IMR-90 (cell line): Measurements from ENCODE around the gene DOK1. TPM values are rescaled to one million over a fixed set of nuclear protein-coding genes. Genes with fewer than 3 reads are reported as not detected.

Source experiments
- ATAC-seq: fragments of 200-7000 bp; cut with Tn5 transposase; 2 replicates; pipeline ENCODE4 v1.9.1; 2020; ENCODE audit warnings: low read depth, mild to moderate bottlenecking, moderate library complexity
- BruUV-seq: library from RNA; stranded (reverse); fragments of 400-500 nt; replicated peaks from 2 replicates; lab custom pipeline; 2021; lab: Mats Ljungman, UMichigan
- CTCF ChIA-PET: fragments of 300-600 bp; formaldehyde crosslinking; extraction: SDS; loops from one replicate; lab custom pipeline; 2021; ENCODE audit warnings: antibody characterized with exemption; lab: Yijun Ruan, JAX
- POLR2A ChIA-PET: fragments of 300-600 bp; sonication (Branson Sonifier 250); formaldehyde crosslinking; loops from one replicate; lab custom pipeline; 2022; ENCODE audit warnings: antibody characterized with exemption; ENCODE audit not compliant: unreplicated experiment; lab: Charles Lee
- DNase-seq: peaks from one replicate; pipeline ENCODE4 v3.0.0; 2013
- H2AFZ ChIP-seq: replicated peaks from 2 replicates; pipeline ENCODE3; 2013; ENCODE audit warnings: low read length, mild to moderate bottlenecking; ENCODE audit not compliant: poor library complexity
- H2AK5ac ChIP-seq: 2 replicates; pipeline ENCODE4 v1.6.1; 2013; ENCODE audit warnings: low read depth, low read length, inconsistent platforms
- H2AK9ac ChIP-seq: replicated peaks from 2 replicates; pipeline ENCODE3; 2013; ENCODE audit warnings: mild to moderate bottlenecking, low read depth, low read length, moderate library complexity; ENCODE audit not compliant: poor library complexity
- H2BK120ac ChIP-seq: 2 replicates; pipeline ENCODE4 v1.6.1; 2013; ENCODE audit warnings: low read depth, low read length, inconsistent platforms
- H2BK15ac ChIP-seq: 3 replicates; pipeline ENCODE4 v1.6.1; 2013; ENCODE audit warnings: low read depth, low read length, inconsistent platforms
- H2BK20ac ChIP-seq: 2 replicates; pipeline ENCODE4 v1.6.1; 2013; ENCODE audit warnings: low read depth, mild to moderate bottlenecking, inconsistent platforms, low read length, moderate library complexity
- H2BK5ac ChIP-seq: 2 replicates; pipeline ENCODE4 v1.6.1; 2013; ENCODE audit warnings: mild to moderate bottlenecking, low read depth, low read length, inconsistent platforms; ENCODE audit not compliant: poor library complexity, severe bottlenecking
- H3K14ac ChIP-seq: replicated peaks from 2 replicates; pipeline ENCODE4 v1.6.1; 2013; ENCODE audit warnings: low read depth, low read length, inconsistent platforms
- H3K18ac ChIP-seq: 2 replicates; pipeline ENCODE4 v1.6.1; 2013; ENCODE audit warnings: low read depth, low read length, control low read depth
- H3K23ac ChIP-seq: 2 replicates; pipeline ENCODE4 v1.6.1; 2013; ENCODE audit warnings: low read depth, low read length, inconsistent platforms
- H3K27ac ChIP-seq: 2 replicates; pipeline ENCODE4 v1.5.1; 2013; ENCODE audit warnings: mild to moderate bottlenecking, control low read depth, low read length; ENCODE audit not compliant: insufficient read depth
- H3K27me3 ChIP-seq: 2 replicates; pipeline ENCODE4 v1.6.1; 2013; ENCODE audit warnings: low read length; ENCODE audit not compliant: control insufficient read depth, insufficient read depth
- H3K36me3 ChIP-seq: 2 replicates; pipeline ENCODE4 v1.6.1; 2013; ENCODE audit warnings: low read length, mixed read lengths; ENCODE audit not compliant: control insufficient read depth, insufficient read depth
- H3K4ac ChIP-seq: 2 replicates; pipeline ENCODE4 v1.6.1; 2013; ENCODE audit warnings: low read depth, low read length, inconsistent platforms
- H3K4me1 ChIP-seq: 2 replicates; pipeline ENCODE4 v1.6.1; 2013; ENCODE audit warnings: low read length, mixed read lengths; ENCODE audit not compliant: control insufficient read depth, insufficient read depth
- H3K4me2 ChIP-seq: 2 replicates; pipeline ENCODE4 v1.6.1; 2013; ENCODE audit warnings: low read depth, mild to moderate bottlenecking, control low read depth, low read length, moderate library complexity
- H3K4me3 ChIP-seq: 2 replicates; pipeline ENCODE4 v1.5.1; 2013; ENCODE audit warnings: low read depth, mild to moderate bottlenecking, control low read depth, low read length, moderate library complexity; ENCODE audit not compliant: insufficient read depth
- H3K56ac ChIP-seq: 2 replicates; pipeline ENCODE4 v1.6.1; 2013; ENCODE audit warnings: low read length, inconsistent platforms; ENCODE audit not compliant: insufficient read depth; ENCODE audit errors: extremely low read depth
- H3K79me1 ChIP-seq, 2 experiments: 2 replicates each; pipeline ENCODE4 v1.6.1; 2013; ENCODE audit warnings: low read length in 2 of 2, inconsistent platforms in 1 of 2, low read depth in 1 of 2
- H3K9ac ChIP-seq: 2 replicates; pipeline ENCODE4 v1.6.1; 2013; ENCODE audit warnings: low read depth, low read length, control low read depth
- H3K9me1 ChIP-seq: 2 replicates; pipeline ENCODE4 v1.6.1; 2013; ENCODE audit warnings: low read length, inconsistent platforms; ENCODE audit not compliant: insufficient read depth
- H3K9me3 ChIP-seq: 2 replicates; pipeline ENCODE4 v1.6.1; 2013; ENCODE audit warnings: low read length; ENCODE audit not compliant: control insufficient read depth, insufficient read depth
- H4K20me1 ChIP-seq: 2 replicates; pipeline ENCODE4 v1.6.1; 2013; ENCODE audit warnings: low read length, inconsistent platforms; ENCODE audit not compliant: insufficient read depth
- H4K5ac ChIP-seq: 2 replicates; pipeline ENCODE4 v1.6.1; 2013; ENCODE audit warnings: mild to moderate bottlenecking, low read depth, low read length, control low read depth
- H4K8ac ChIP-seq, 2 experiments: 2 replicates each; pipeline ENCODE4 v1.6.1; 2013; ENCODE audit warnings: low read depth in 2 of 2, low read length in 2 of 2, control low read depth in 1 of 2, inconsistent platforms in 1 of 2
- H4K91ac ChIP-seq: 2 replicates; pipeline ENCODE4 v1.6.1; 2013; ENCODE audit warnings: low read depth, low read length, inconsistent platforms; ENCODE audit not compliant: insufficient read depth
- BHLHE40 ChIP-seq: fragments of 150-350 bp; IDR thresholded peaks from 2 replicates; pipeline ENCODE4 v1.6.1; 2016; ENCODE audit warnings: mild to moderate bottlenecking, low read depth, low read length
- CTCF ChIP-seq: conservative IDR thresholded peaks from 2 replicates; pipeline ENCODE4 v1.5.1; 2012; ENCODE audit warnings: mild to moderate bottlenecking, low read depth, low read length, improper control_type of control experiment
- ELK1 ChIP-seq: fragments of 150-350 bp; IDR thresholded peaks from 2 replicates; pipeline ENCODE4 v1.6.1; 2016; ENCODE audit warnings: low read depth, mild to moderate bottlenecking, low read length, moderate library complexity, borderline replicate concordance
- FOS ChIP-seq: fragments of 150-350 bp; IDR thresholded peaks from 2 replicates; pipeline ENCODE4 v1.6.1; 2016; ENCODE audit warnings: low read depth, low read length
- MAFK ChIP-seq: IDR thresholded peaks from 2 replicates; pipeline ENCODE4 v1.6.1; 2012; ENCODE audit warnings: low read depth, low read length, improper control_type of control experiment
- MAZ ChIP-seq: IDR thresholded peaks from 2 replicates; pipeline ENCODE4 v1.6.1; 2012; ENCODE audit warnings: low read depth, mild to moderate bottlenecking, low read length, improper control_type of control experiment, moderate library complexity, borderline replicate concordance
- NFE2L2 ChIP-seq: fragments of 150-350 bp; IDR thresholded peaks from 2 replicates; pipeline ENCODE4 v1.6.1; 2016; ENCODE audit warnings: low read depth, mild to moderate bottlenecking, low read length
- POLR2A ChIP-seq: IDR thresholded peaks from 2 replicates; pipeline ENCODE4 v1.6.1; 2012; ENCODE audit warnings: mild to moderate bottlenecking, low read depth, low read length
- SMC3 ChIP-seq: fragments of 150-350 bp; IDR thresholded peaks from 2 replicates; pipeline ENCODE4 v1.6.1; 2016; ENCODE audit warnings: low read depth, mild to moderate bottlenecking, antibody characterized with exemption, low read length, moderate library complexity
- USF2 ChIP-seq: fragments of 150-350 bp; IDR thresholded peaks from 2 replicates; pipeline ENCODE4 v1.6.1; 2017; ENCODE audit warnings: mild to moderate bottlenecking, antibody characterized with exemption, low read length, low read depth
- WGBS, 2 experiments: methylation state at CpG; one replicate each; pipeline versions ENCODE4 v1.1.5 to v1.1.7; 2013; ENCODE audit warnings: missing lambda C conversion rate in 2 of 2; ENCODE audit not compliant: insufficient read length in 1 of 2; ENCODE audit errors: extremely low coverage in 2 of 2; 5-methylcytosine and 5-hydroxymethylcytosine counted together
- dilution Hi-C: fragments of 300-500 bp; cut with HindIII; formaldehyde crosslinking; loops from one replicate; pipeline ENCODE4 v1.14.3; 2018; ENCODE audit warnings: low sequenced_read_pairs; ENCODE audit not compliant: unreplicated experiment
- in situ Hi-C: fragments of 300-500 bp; cut with MboI; formaldehyde crosslinking; loops from 3 replicates; pipeline ENCODE4 v1.14.3; 2019; ENCODE audit warnings: low sequenced_read_pairs, inconsistent platforms, mixed read lengths
- intact Hi-C: fragments of 100-400 bp; cut with micrococcal nuclease; formaldehyde crosslinking; loops from 2 replicates; pipeline ENCODE4 v1.10.0; 2022
- polyA plus RNA-seq, 3 experiments: library from polyadenylated mRNA; depleted of rRNA; stranded (reverse); fragments of >200 nt; gene quantifications; 2 replicates each; pipeline ENCODE4 v1.2.3, GENCODE V29; 2012; ENCODE audit warnings: low replicate concordance in 1 of 3
- total RNA-seq: library from RNA; depleted of rRNA; stranded (reverse); fragments of >200 nt; gene quantifications from 2 replicates; pipeline ENCODE4 v1.2.3, GENCODE V29; 2012

DOK1 gene
- total and polyA plus RNA-seq, 2 of the 4 experiments (the other 2 are of a cell fraction), result 15.4 to 17.6 TPM

GRCh38 chr2:74525717-74526648 lies 28.5 kb upstream of the DOK1 start, which contains the start of gene DQX1:
TSS of gene DQX1 (minus strand) at chr2:74526231. CDS start at chr2:74525729, 502 bp downstream.
- Histone ChIP-seq H2AFZ (no peak within 1 kb of the TSS), H3K14ac (no peak within 1 kb of the TSS), H3K18ac (no peak within 1 kb of the TSS), H4K91ac (no peak within 1 kb of the TSS), H4K8ac (no peak within 1 kb of the TSS), H2AK5ac (peak within 1 kb of the TSS; percentile 36; the same call in 1 of the 2 replicates), H3K4me2 (no peak within 1 kb of the TSS), H3K27ac (no peak within 1 kb of the TSS), H2BK15ac (no peak within 1 kb of the TSS), H3K4ac (no peak within 1 kb of the TSS), H3K27me3 (peaks cover 15% of the 10 kb centered on the region), H3K4me3 (no peak within 1 kb of the TSS), H3K36me3 (peaks cover 27% of the 10 kb centered on the region), H3K79me1 (peaks cover 22 to 43% of the 10 kb centered on the region in 2 experiments), H3K4me1 (peaks cover 9% of the 10 kb centered on the region), H3K9me1 (peaks cover 14% of the 10 kb centered on the region), H3K23ac (no peak within 1 kb of the TSS), H2BK5ac (no peak within 1 kb of the TSS), H3K9ac (no peak within 1 kb of the TSS), H3K56ac (no peak within 1 kb of the TSS), H4K5ac (no peak within 1 kb of the TSS), H4K20me1 (peaks cover 13% of the 10 kb centered on the region), H2BK20ac (no peak within 1 kb of the TSS), H3K9me3 (no peaks in the 10 kb centered on the region), H2BK120ac (no peak within 1 kb of the TSS), H2AK9ac (peak within 1 kb of the TSS; percentile 71)
- BruUV-seq, result no TSS peak
- ChIA-PET CTCF (no interaction called here), POLR2A (interaction anchor here (0.6 kb wide), 1 partner anchor 523 kb away, joined by 3 read pairs; no protein-coding TSS in a partner anchor)
- DNase-seq, result peak; percentile 41
- 96% methylated on average over 3 of the region's 11 CpGs; no CpG with 5 or more reads in 1 of the 2 experiments for WGBS, 2 experiments
- ATAC-seq, result no peak
- in situ Hi-C loops, result no loop called here
- intact Hi-C loops, result no loop called here
- no peak for TF ChIP-seq POLR2A
- TF ChIP-seq CTCF, result no peak
- TF ChIP-seq MAZ, result no peak
- TF ChIP-seq MAFK, result no peak
- TF ChIP-seq BHLHE40, result no peak
- no peak for TF ChIP-seq ELK1
- no peak for TF ChIP-seq FOS
- no peak for TF ChIP-seq SMC3
- TF ChIP-seq USF2, result no peak
- TF ChIP-seq NFE2L2, result no peak
- dilution Hi-C loops, result no loop called here
